Fibroblast of villous mesenchyme (primary cell): ENCODE measurements around the gene RNFT2. TPM values are rescaled to one million over a fixed set of nuclear protein-coding genes. Genes with fewer than 3 reads are reported as not detected.

ENCODE experiments used
- DNase-seq: peaks from one replicate; pipeline ENCODE4 v3.0.0-alpha.2; 2010; ENCODE audit warnings: low read depth
- H3K4me3 ChIP-seq: 2 replicates; pipeline ENCODE4 v1.5.1; 2011; ENCODE audit warnings: low read depth, mild to moderate bottlenecking, low read length
- total RNA-seq: library from RNA; depleted of rRNA; stranded (reverse); fragments of >200 nt; gene quantifications from 2 replicates; pipeline ENCODE4 v1.2.3, GENCODE V29; 2012
- TF ChIP-seq, protein P1 (sequence below): IDR thresholded peaks from 2 replicates; pipeline ENCODE4 v1.5.1; 2012; ENCODE audit warnings: low read depth, mild to moderate bottlenecking, low read length; ENCODE audit not compliant: insufficient read depth

Gene RNFT2
- total RNA-seq, 1 donor: 7.3 TPM

DNA sequence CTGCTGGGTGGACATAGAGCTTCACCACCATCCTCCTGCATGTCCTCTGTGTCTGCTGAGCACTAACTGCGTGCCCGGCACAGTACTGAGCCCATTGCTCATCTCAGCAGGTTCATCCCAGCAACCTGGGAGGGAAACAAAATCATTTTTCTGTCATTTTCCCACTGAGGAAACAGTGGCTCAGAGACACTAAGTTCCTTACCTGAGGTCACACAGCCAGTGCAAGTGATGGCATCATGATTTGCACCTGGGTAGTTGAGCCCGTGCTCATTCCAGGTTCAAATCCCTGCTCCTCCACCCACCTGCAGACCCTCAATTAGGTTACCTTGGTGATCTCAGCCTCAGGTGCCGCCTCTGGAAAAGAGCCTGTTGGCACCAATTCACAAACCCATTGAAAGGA, 23.4 kb downstream of the RNFT2 start:
- TF ChIP-seq, protein P1, sequence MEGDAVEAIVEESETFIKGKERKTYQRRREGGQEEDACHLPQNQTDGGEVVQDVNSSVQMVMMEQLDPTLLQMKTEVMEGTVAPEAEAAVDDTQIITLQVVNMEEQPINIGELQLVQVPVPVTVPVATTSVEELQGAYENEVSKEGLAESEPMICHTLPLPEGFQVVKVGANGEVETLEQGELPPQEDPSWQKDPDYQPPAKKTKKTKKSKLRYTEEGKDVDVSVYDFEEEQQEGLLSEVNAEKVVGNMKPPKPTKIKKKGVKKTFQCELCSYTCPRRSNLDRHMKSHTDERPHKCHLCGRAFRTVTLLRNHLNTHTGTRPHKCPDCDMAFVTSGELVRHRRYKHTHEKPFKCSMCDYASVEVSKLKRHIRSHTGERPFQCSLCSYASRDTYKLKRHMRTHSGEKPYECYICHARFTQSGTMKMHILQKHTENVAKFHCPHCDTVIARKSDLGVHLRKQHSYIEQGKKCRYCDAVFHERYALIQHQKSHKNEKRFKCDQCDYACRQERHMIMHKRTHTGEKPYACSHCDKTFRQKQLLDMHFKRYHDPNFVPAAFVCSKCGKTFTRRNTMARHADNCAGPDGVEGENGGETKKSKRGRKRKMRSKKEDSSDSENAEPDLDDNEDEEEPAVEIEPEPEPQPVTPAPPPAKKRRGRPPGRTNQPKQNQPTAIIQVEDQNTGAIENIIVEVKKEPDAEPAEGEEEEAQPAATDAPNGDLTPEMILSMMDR: no peak
- no peak overlapping the region for H3K4me3 ChIP-seq
- no peak for DNase-seq

DNA sequence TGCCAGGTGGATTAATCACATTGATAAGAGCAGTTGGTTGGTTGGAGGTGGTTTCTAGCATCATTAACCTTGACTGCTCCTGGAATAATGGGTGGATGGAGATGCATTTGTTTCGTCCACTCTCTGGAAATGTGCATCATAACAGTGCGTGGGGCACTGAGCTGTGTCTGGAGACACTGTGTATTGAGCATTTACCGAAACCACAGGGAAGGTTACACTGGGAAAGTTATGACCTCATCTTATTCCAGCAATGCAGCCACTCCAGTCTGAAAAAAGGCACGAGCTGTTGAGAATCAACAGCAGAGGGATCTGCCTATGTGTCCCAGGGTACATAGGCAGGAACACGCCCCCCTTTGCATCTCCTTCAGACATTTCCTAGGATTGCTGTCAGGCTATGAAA, 27.2 kb downstream of the RNFT2 start:
- DNase-seq: peak; percentile 17
- TF ChIP-seq, protein P1: no peak
- no peak overlapping the region for H3K4me3 ChIP-seq

GRCh38 chr12:116766285-116766684, 28.2 kb downstream of the RNFT2 start:
- TF ChIP-seq, protein P1: no peak
- no peak for DNase-seq
- no peak overlapping the region for H3K4me3 ChIP-seq

DNA sequence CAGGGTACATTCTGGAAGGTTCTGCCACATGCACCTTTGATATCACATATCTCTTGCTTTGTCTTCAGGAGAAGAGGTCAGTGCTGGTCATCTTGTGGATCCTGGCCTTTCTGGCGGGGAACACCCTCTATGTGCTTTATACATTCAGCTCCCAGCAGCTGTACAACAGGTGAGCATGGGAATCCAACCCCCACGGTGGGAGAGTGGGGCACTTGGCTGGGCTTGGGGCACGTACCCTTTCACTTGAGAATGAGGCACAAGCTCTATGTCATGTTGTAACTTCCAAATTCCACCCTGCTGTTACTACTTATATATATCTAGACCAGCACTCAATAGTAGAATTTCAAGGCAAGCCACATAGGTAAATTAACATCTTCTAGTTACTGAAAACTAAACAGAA, 28.6 kb downstream of the RNFT2 start:
- no peak for DNase-seq
- H3K4me3 ChIP-seq: no peak overlapping the region
- TF ChIP-seq, protein P1: no peak

DNA sequence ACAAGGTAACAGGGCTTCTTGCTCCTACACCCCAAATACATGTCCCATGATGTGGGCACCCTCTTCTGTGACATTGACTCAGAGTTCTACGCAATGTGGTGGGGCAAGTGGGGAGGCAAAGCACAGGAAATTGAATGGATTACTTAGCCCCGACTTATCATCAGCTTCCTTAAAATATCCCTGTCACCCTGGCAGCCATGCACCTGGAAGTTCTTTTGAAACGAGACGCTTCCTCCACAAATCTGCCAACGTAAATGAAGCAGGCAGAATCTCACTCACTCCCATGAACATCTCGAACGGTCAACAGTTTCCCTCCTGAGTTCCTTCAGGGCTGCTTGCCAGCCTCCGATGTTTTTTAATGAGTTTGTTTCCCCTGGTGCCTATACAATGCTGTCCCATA, 33.5 kb downstream of the RNFT2 start:
- DNase-seq: no peak
- TF ChIP-seq, protein P1: no peak
- no peak overlapping the region for H3K4me3 ChIP-seq

DNA sequence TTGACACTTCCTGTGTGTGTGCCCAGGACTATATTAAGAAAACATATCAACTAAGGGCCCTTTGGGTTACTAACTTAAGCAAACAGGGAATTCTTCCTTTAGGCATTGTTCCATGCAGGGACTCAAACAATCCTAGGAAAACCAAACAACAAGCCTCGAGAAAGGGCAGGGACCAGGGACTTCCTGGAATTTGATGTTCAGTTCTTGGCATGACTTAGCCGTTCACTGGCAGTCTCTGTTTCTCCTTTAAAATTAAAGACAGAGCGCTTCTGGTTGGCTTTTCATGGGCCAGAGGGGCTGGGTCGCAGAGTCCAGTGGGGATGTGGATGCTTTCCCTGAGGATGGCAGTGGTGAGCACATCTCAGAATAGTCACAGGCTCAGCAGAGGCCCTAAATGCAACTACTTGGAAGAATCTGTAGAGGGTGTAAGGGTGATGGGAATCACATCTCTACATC, 35.2 kb downstream of the RNFT2 start:
- peak; percentile 32 for DNase-seq
- no peak overlapping the region for H3K4me3 ChIP-seq
- TF ChIP-seq, protein P1: no peak

- no peak for DNase-seq
- TF ChIP-seq, protein P1: no peak
- no peak overlapping the region for H3K4me3 ChIP-seq
Observed at GRCh38 chr12:116774020-116774419, 35.9 kb downstream of the RNFT2 start.
